ENCODE data around the gene NEMP1. TPM values are rescaled to one million over a fixed set of nuclear protein-coding genes. Genes with fewer than 3 reads are reported as not detected.

Gene NEMP1
- total RNA-seq, 4 donors from 2014 or later: 8.5 to 10.4 (median 9.6) TPM

GRCh38 chr12:57006809-57007475 lies 71.6 kb downstream of the NEMP1 start:
- no peak for TF ChIP-seq CTCF (IDR thresholded peaks at IDR 0.05; ENCODE audit: low read depth)

- no peak for TF ChIP-seq CTCF (IDR thresholded peaks at IDR 0.05; ENCODE audit: low read depth)
These were observed 72.4 kb downstream of the NEMP1 start, which contains the start of gene ZBTB39 for GRCh38 chr12:57005980-57006808. ZBTB39 (minus strand) TSS chr12:57006546; CDS start chr12:57004917, 1,629 bp downstream.

Other genes starting within 250 kb of the NEMP1 start
- not detected for gene SDR9C7, start 144.4 kb downstream of the NEMP1 start, total RNA-seq
- gene RDH16, start 121.2 kb downstream of the NEMP1 start, total RNA-seq: 1 to 10 TPM in 1 of 4 donors, under 1 TPM in 2, not detected in 1; 0.34 to 1.5 (median 0.66) TPM
- 1 to 10 TPM; 4.0 to 4.6 (median 4.4) TPM for gene ZBTB39, start 72.2 kb downstream of the NEMP1 start, total RNA-seq
- not detected for gene TAC3, start 62.3 kb downstream of the NEMP1 start, total RNA-seq
- 1 to 10 TPM in 1 of 4 donors, under 1 TPM in 2, not detected in 1; 0.33 to 1.1 (median 0.51) TPM for gene MYO1A, start 28.7 kb downstream of the NEMP1 start, total RNA-seq
- gene NAB2, start 10.3 kb upstream of the NEMP1 start, total RNA-seq: 10 to 100 TPM in 3 of 4 donors, 1 to 10 TPM in 1; 4.9 to 19.7 (median 13.7) TPM
- 100 to 1,000 TPM in 3 of 4 donors, 10 to 100 TPM in 1; 87.2 to 154 (median 131) TPM for gene STAT6, start 32.6 kb upstream of the NEMP1 start, total RNA-seq
- gene LRP1, start 49.7 kb upstream of the NEMP1 start, total RNA-seq: 100 to 1,000 TPM; 301 to 814 (median 762) TPM
- not detected for gene LRP1-AS, start 68.8 kb upstream of the NEMP1 start, total RNA-seq
- not detected for gene NXPH4, start 138.0 kb upstream of the NEMP1 start, total RNA-seq
- gene SHMT2, start 150.9 kb upstream of the NEMP1 start, total RNA-seq: 10 to 100 TPM; 19.1 to 41.6 (median 32.7) TPM
- gene STAC3, start 172.4 kb upstream of the NEMP1 start, total RNA-seq: 1 to 10 TPM; 2.2 to 7.8 (median 3.7) TPM